Measurements from ENCODE around the gene CORO7.
"Not testable (repeated sequence)": the region's sequence is repeated elsewhere in the genome, so short reads cannot be mapped to it uniquely, and the experiment has no call there.

CORO7 gene

GRCh38 chr16:4350365-4350786 lies 66.0 kb downstream of the CORO7 start:
- no peak for DNase-seq

- no peak for DNase-seq
Measured at GRCh38 chr16:4349332-4349731, 67.1 kb downstream of the CORO7 start.

GRCh38 chr16:4347765-4348509 lies 68.5 kb downstream of the CORO7 start:
- no peak for DNase-seq

GRCh38 chr16:4347010-4347409 lies 69.4 kb downstream of the CORO7 start:
- no peak for DNase-seq

- DNase-seq: no peak
Measured at GRCh38 chr16:4345836-4346781, 70.3 kb downstream of the CORO7 start.

GRCh38 chr16:4344983-4345835 lies 71.2 kb downstream of the CORO7 start:
- no peak for DNase-seq

- DNase-seq: not testable (repeated sequence)
Measured at GRCh38 chr16:4344300-4344982, 72.0 kb downstream of the CORO7 start.

GRCh38 chr16:4342866-4343744 lies 73.3 kb downstream of the CORO7 start:
- no peak for DNase-seq

GRCh38 chr16:4341250-4341649 lies 75.1 kb downstream of the CORO7 start:
- DNase-seq: no peak

GRCh38 chr16:4340443-4340842 lies 76.0 kb downstream of the CORO7 start:
- no peak for DNase-seq

GRCh38 chr16:4339909-4340308 lies 76.5 kb downstream of the CORO7 start:
- DNase-seq: no peak

- DNase-seq: no peak
Measured at GRCh38 chr16:4339455-4339854, 76.9 kb downstream of the CORO7 start.

GRCh38 chr16:4338712-4339299 lies 77.6 kb downstream of the CORO7 start:
- no peak for DNase-seq

GRCh38 chr16:4338125-4338582 lies 78.2 kb downstream of the CORO7 start:
- DNase-seq: no peak

- DNase-seq: no peak
Measured at GRCh38 chr16:4337540-4338088, 78.8 kb downstream of the CORO7 start.

- DNase-seq: no peak
Measured at GRCh38 chr16:4336701-4337539, 79.5 kb downstream of the CORO7 start.

- DNase-seq: no peak
Measured at GRCh38 chr16:4334724-4335495, 81.5 kb downstream of the CORO7 start.

GRCh38 chr16:4333714-4334113 lies 82.7 kb downstream of the CORO7 start:
- DNase-seq: not testable (repeated sequence)

GRCh38 chr16:4333308-4333638 lies 83.1 kb downstream of the CORO7 start:
- DNase-seq: no peak

Data from stimulated activated CD8-positive, alpha-beta memory T cell treated with anti-CD3 and anti-CD28 coated beads, Interleukin-4, amount 100 ng/mL, for 48 hours (primary cell).